HG03039 (cell line): ENCODE measurements around the gene CACNA1D.
A peak's percentile ranks its signal among the peaks of the same experiment; 100 is the strongest.

Experiments
- ATAC-seq: cut with Tn5 transposase; IDR thresholded peaks from one replicate; pipeline ENCODE4 v1.9.1; 2021; ENCODE audit warnings: mild to moderate bottlenecking, moderate library complexity; ENCODE audit not compliant: unreplicated experiment

CACNA1D gene

DNA sequence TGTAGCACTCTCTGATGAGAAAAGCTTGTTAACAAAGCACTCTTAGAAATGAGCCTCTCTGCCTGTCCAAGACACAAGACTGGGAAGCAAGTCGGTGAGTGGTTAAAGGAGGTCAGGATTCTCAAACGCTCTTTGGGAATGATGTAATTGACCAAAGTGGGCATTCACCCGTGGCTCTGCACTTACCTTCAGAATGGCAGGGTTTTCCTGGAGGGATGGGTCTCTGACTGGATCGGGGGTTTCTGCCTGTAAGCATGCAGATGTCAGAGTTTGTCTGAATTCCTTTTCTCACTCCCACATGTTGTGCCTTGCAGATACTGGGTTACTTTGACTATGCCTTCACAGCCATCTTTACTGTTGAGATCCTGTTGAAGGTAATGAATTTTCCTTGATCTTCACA, 245.6 kb downstream of the CACNA1D start:
- ATAC-seq: no peak

DNA sequence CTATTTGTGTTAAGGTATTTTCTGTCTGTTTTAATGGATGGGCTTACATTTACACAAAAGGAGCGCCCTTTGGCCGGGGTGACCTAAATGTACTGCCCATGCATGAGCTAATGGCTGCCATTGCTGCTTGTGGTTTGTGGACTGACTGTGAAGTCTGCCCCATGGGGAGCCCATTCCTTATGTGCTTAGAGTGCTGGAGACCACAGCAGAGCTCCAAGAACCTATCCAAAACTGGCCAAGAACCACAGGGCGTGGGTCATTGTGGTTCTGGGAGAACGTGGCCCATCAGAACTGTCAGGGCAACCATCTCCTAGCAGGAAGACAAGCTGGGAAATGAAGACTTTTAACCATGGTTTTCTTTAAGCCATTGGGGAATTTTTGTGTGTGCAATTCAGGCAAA, 246.5 kb downstream of the CACNA1D start:
- ATAC-seq: no peak

- ATAC-seq: no peak
Observed at GRCh38 chr3:53744351-53744750, 249.9 kb downstream of the CACNA1D start.

- no peak for ATAC-seq
Observed at GRCh38 chr3:53747559-53747958, 253.1 kb downstream of the CACNA1D start.

DNA sequence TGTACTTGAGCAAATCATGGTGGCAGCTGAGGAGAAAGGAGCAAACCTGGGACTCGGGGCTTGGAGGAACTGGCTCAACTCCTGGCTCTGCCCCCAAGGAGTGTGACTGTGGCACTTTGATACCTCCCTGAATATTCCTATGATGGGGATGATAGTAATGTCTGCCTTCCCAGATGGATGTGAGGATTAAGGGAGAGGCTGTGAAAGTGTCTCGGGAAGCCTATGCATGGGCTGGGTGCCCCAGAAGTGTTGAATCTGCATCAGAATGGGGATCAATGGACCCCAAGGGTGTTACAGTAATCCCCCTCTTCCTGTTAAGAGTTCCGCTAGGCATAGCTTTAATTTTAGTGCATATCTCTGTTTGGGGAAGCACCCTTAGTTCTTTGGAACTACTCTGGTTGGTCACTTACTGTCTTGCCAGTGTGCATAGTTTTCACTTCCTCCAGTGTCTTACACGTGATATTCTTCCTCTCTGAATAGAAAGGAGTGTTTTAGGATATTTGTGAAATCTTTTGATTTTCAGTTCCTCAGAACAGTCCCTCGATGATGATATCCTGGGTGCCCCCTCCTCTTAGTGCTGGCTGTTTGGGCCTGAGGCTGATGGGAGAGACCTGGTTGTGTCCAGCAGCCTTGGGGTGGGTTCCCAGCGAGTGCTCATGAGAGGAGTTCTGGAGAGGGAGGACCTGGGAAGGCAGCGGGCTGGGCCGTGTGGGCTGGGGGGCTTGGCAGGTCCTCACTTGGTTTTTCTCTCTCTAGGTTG, 254.3 kb downstream of the CACNA1D start:
- ATAC-seq: peak; percentile 72

DNA sequence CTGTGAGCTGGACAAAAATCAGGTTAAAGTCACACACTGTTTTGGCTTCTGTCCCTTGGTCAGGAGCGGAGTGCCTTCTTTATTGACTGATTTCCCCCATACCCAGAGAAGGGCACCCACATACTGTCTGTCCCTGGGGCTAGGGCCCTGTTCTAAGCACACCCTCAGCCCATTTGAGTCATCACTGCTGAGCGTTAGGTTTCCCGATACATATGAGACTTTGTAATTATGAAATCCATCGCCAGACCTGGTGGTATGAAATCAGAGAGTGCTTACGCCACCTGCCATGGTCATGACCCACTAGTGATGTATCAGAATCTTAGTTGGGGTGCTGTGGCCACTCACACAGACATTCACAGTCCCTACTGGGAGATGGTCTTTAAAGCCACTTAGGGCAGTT, 255.0 kb downstream of the CACNA1D start:
- ATAC-seq: no peak

- ATAC-seq: no peak
Observed at GRCh38 chr3:53750253-53751210, 256.1 kb downstream of the CACNA1D start.

DNA sequence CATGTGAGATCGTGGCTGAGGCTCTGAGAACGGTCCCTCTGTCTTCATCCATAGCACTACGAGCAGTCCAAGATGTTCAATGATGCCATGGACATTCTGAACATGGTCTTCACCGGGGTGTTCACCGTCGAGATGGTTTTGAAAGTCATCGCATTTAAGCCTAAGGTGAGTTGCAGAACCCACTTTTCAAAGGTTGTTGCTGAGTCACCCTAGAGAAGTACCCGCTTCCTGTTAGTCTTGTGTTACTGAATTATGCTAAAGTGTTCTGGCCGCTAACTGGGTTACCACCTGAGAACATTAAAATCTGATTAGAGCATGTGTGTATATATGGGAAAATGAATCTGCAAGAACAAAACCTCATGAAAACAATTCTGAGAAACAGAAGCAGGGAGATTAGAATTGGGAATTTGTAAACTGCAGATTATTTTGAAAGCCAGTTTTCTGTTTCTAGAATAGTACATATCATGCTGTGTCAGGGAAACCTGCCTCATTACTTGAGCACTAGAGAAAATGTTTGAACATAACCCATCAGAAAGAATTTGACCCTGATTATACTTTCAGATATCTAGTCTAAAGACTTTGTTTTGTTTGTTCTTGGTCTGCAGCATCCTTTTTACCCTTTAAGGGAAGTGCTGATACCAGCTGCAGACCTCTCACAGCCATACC, 259.2 kb downstream of the CACNA1D start:
- no peak for ATAC-seq

DNA sequence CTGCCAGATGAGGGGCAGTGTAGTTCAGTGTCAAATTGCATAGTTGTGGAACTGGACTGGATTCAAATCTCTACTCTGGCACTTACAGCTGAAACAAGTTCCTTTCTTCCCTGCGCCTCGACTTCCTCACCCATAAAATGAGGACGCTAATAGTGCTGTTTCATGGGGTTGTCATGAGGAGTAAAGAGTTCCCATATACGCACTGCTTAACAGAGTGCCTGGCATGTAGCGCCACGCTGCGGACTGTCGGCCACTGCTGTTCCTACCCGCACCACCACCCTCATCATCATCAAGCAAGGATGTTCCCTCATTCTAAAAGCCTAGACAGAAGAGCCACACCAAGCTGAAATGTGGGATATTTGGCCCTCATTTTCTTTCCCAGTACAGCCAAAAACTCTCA, 259.9 kb downstream of the CACNA1D start:
- no peak for ATAC-seq

DNA sequence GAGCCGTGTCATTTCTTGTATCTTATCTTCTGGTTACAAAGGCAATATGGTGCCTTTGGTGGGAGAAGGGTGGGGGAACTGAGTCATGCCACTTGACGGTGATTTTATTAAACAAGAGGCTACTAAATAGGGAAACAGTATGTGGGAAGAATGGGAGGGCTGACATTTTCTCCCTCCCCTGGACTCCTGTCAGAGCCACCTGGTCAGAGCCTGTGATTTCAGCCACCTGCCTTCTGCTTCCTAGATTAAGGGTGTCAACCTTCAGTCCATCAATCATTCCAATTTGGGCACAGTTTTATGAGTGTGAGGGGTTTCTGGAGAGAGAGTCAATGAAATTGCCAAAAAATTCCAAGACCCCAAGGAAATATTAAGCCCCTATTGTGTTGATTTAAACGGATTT, 264.4 kb downstream of the CACNA1D start:
- no peak for ATAC-seq

GRCh38 chr3:53763353-53763752, 268.9 kb downstream of the CACNA1D start:
- ATAC-seq: no peak

- ATAC-seq: no peak
Observed at GRCh38 chr3:53764026-53764775, 269.8 kb downstream of the CACNA1D start.

DNA sequence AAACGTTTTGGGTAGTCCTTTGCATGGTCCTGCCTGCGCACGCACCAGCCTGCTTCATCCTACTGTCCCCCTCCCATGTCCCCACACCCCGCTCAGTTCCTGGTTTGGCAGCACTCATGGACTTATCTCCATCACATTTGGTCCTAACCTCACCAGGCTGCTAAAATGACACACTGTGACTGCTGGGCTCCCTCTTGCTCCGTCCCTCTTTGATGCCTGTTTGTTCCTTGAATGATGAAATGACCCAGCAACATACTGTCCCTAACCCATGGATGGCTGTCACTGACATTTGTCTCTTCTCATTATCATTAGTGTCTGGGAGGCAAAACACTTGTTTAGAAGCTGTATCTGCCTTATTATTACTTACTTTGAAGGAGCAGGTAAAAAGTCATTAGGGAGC, 271.3 kb downstream of the CACNA1D start:
- no peak for ATAC-seq

DNA sequence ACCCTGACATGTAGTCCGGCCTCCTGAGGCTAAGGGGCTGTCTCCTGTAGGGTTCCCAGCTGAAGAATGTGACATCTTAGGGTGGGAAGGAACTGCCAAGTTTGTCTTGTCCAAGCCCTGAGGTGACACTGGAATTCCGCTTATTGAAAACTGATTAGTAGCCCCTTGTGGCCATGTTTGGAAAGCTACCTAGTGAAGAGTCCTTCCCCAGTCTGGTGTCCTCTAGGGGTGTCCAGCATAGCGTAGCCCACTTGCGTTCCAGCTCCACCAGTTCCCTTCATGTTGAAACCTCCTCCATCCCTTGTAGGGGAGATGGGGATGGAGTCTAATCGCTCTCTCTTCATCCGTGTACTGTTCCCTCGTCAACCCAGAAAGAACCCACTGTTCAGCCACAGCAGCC, 272.3 kb downstream of the CACNA1D start:
- no peak for ATAC-seq

DNA sequence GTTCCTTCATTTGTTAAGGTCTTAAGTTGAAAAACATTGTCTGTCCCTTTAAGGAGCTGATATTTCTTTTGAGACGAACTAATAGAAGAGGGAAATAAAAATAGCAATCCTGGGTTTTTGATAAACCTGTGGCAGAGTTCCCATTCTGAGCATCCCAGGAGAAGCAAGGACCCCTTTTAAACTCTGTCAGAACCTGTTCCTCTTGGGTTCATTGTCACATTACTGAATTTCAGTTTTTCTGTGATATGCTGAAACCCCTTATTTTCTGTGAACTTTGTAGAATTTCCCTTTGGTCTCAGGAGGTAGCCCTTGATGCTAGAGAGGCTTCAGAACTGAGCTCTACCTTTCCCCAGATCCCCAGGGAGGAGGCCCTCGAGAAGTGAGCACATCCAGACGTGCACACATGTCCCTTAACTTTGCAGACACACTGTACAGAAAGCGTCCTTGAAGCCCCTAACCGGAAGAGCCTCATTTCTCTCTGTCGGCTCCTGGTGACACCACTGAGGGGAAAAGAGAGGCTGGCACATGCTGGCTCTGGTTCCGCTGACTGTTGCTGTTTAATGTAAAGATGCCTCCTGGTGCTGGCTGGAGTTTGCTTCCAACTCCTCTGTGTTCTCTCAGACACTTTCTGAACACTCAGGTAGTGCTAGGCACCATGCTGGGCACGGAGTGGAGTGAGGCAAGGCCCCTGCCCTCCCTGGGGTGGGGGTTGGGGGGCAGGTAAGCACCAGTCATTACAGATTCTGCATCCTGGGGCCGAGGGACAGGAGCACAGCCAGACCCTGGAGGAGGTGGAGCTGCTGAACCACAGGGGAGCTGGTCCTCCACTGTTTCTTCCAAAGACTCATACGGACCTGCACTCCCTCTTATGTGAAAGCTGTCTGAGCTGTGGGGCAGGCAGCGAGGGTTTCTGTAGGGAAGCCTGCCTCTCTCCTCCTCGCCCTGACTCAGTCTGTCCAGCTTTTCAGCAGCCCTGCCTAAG, 274.4 kb downstream of the CACNA1D start:
- ATAC-seq: no peak

DNA sequence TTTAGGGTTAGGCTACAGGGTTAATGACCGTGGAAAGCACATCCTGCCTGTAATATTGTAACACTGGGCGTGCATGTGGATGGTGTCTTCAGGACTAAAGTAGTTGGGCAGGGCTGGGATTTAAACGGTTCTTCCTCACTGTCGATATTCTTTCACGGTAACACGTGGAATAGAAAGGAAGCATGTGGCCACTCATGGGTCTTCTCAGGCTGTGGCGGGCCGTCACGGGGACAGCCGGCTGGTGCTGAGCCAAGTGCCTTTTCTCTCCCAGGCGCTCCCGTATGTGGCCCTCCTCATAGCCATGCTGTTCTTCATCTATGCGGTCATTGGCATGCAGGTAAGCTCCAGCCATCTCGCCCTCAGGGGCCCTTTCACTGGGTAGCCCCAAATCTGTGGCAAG, 278.2 kb downstream of the CACNA1D start:
- no peak for ATAC-seq

GRCh38 chr3:53773021-53773436, 278.6 kb downstream of the CACNA1D start:
- ATAC-seq: no peak

GRCh38 chr3:53773611-53774368, 279.4 kb downstream of the CACNA1D start:
- ATAC-seq: peak; percentile 84

DNA sequence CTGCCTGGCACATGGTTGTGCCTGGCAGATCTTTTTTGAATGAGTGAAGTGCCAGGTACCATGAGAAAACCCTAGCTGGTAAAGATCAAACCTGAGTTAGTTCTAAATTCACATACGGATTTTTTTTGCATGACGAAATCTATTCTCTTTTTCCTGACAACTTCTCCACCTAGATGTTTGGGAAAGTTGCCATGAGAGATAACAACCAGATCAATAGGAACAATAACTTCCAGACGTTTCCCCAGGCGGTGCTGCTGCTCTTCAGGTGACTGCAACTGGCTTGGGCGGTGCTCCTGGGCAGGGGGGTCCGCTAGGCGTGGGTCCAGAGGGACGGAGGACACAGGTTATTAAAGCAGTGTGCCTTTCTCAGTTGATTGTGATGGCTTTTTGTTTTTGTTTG, 280.0 kb downstream of the CACNA1D start:
- no peak for ATAC-seq
